Neural cell (in vitro differentiated cells): ENCODE results near the gene ASTL. TPM values are rescaled to one million over a fixed set of nuclear protein-coding genes. Genes with fewer than 3 reads are reported as not detected.
"Not testable (repeated sequence)": the region's sequence is repeated elsewhere in the genome, so short reads cannot be mapped to it uniquely, and the experiment has no call there.

Experiments used
- H2AFZ ChIP-seq: fragments of 200-600, 300-800 bp; sonication (generic), shearing (Covaris generic); 2 replicates; pipeline ENCODE4 v1.6.0; 2014; ENCODE audit warnings: low read depth, mild to moderate bottlenecking, antibody characterized with exemption, low read length, moderate library complexity
- H3F3A ChIP-seq: fragments of 200-600 bp; shearing (Covaris generic); 2 replicates; pipeline ENCODE4 v1.6.1; 2016; ENCODE audit warnings: mild to moderate bottlenecking, moderate library complexity, mixed read lengths, antibody characterized with exemption, low read length; ENCODE audit not compliant: insufficient read depth, poor library complexity, severe bottlenecking
- H3K27ac ChIP-seq: fragments of 200-600, 300-800 bp; sonication (generic), shearing (Covaris generic); 2 replicates; pipeline ENCODE4 v1.5.1; 2014; ENCODE audit warnings: mild to moderate bottlenecking, low read length, moderate library complexity
- H3K27me3 ChIP-seq: fragments of 300-800, 200-600 bp; sonication (generic), shearing (Covaris generic); 2 replicates; pipeline ENCODE4 v1.6.0; 2014; ENCODE audit warnings: mild to moderate bottlenecking, low read depth, low read length, moderate library complexity; ENCODE audit not compliant: insufficient read depth
- H3K36me3 ChIP-seq: fragments of 300-800, 200-600 bp; sonication (generic), shearing (Covaris generic); 2 replicates; pipeline ENCODE4 v1.5.1; 2014; ENCODE audit warnings: mild to moderate bottlenecking, antibody characterized with exemption, low read length, moderate library complexity; ENCODE audit not compliant: insufficient read depth
- H3K4me2 ChIP-seq: fragments of 300-800, 200-600 bp; sonication (generic), shearing (Covaris generic); 2 replicates; pipeline ENCODE4 v1.6.0; 2014; ENCODE audit warnings: mild to moderate bottlenecking, low read length
- H3K4me3 ChIP-seq: fragments of 300-800, 200-600 bp; sonication (generic), shearing (Covaris generic); 2 replicates; pipeline ENCODE4 v1.5.1; 2014; ENCODE audit warnings: mild to moderate bottlenecking, low read length, moderate library complexity
- H3K79me2 ChIP-seq: fragments of 200-600 bp; shearing (Covaris generic); replicated peaks from 2 replicates; pipeline ENCODE4 v1.6.0; 2014; ENCODE audit warnings: mild to moderate bottlenecking, low read length, moderate library complexity; ENCODE audit not compliant: insufficient read depth
- H3K9ac ChIP-seq: fragments of 300-800, 200-600 bp; sonication (generic), shearing (Covaris generic); 2 replicates; pipeline ENCODE4 v1.6.1; 2016; ENCODE audit warnings: mild to moderate bottlenecking, low read length, mixed read lengths
- H3K9me2 ChIP-seq: fragments of 200-600 bp; shearing (Covaris generic); 2 replicates; pipeline ENCODE4 v1.6.1; 2016; ENCODE audit warnings: mild to moderate bottlenecking, low read length, mixed read lengths; ENCODE audit not compliant: insufficient read depth
- H3K9me3 ChIP-seq: fragments of 200-600, 300-800 bp; sonication (generic), shearing (Covaris generic); 2 replicates; pipeline ENCODE4 v1.6.1; 2016; ENCODE audit warnings: mild to moderate bottlenecking, mixed run types, low read length, moderate library complexity, mixed read lengths
- H4K20me1 ChIP-seq: fragments of 200-600 bp; shearing (Covaris generic); 2 replicates; pipeline ENCODE4 v1.6.1; 2016; ENCODE audit warnings: mild to moderate bottlenecking, mixed run types; ENCODE audit not compliant: insufficient read depth
- MXI1 ChIP-seq: fragments of 450-650 bp; conservative IDR thresholded peaks from 2 replicates; pipeline ENCODE4 v1.6.1; 2014; ENCODE audit warnings: antibody characterized with exemption, mild to moderate bottlenecking; ENCODE audit not compliant: poor library complexity, severe bottlenecking
- POLR2AphosphoS5 ChIP-seq: IDR thresholded peaks from 2 replicates; pipeline ENCODE4 v1.6.1; 2012
- RAD21 ChIP-seq: fragments of 450-650 bp; conservative IDR thresholded peaks from 2 replicates; pipeline ENCODE4 v1.6.1; 2014; ENCODE audit warnings: antibody characterized with exemption, mild to moderate bottlenecking, moderate library complexity
- REST ChIP-seq: IDR thresholded peaks from 2 replicates; pipeline ENCODE4 v1.6.1; 2012; ENCODE audit warnings: borderline replicate concordance
- SMC3 ChIP-seq: fragments of 450-650 bp; conservative IDR thresholded peaks from 2 replicates; pipeline ENCODE4 v1.6.1; 2014; ENCODE audit warnings: antibody characterized with exemption, mild to moderate bottlenecking, moderate library complexity; ENCODE audit not compliant: poor library complexity
- polyA plus RNA-seq: library from polyadenylated mRNA; depleted of rRNA; stranded (reverse); fragments of >200 nt; gene quantifications from 2 replicates; pipeline ENCODE4 v1.2.3, GENCODE V29; 2014
- TF ChIP-seq, protein P1 (sequence below): fragments of 450-650 bp; IDR thresholded peaks from 2 replicates; pipeline ENCODE4 v1.5.1; 2014; ENCODE audit warnings: antibody characterized with exemption, mild to moderate bottlenecking, moderate library complexity; ENCODE audit not compliant: poor library complexity, severe bottlenecking

ASTL gene
- polyA plus RNA-seq, 1 donor from 2014 or later: not detected

- Histone ChIP-seq H3K27ac (no peak overlapping the region), H4K20me1 (no peaks in the 10 kb centered on the region), H3K9me3 (no peaks in the 10 kb centered on the region), H3K4me2 (no peak overlapping the region), H3K36me3 (no peaks in the 10 kb centered on the region), H3K9ac (no peak overlapping the region), H3K9me2 (no peaks in the 10 kb centered on the region), H3K4me3 (no peak overlapping the region), H3K79me2 (no peaks in the 10 kb centered on the region), H2AFZ (no peak overlapping the region), H3K27me3 (peaks cover 31% of the 10 kb centered on the region), H3F3A (no peaks in the 10 kb centered on the region)
- TF ChIP-seq, protein P1, sequence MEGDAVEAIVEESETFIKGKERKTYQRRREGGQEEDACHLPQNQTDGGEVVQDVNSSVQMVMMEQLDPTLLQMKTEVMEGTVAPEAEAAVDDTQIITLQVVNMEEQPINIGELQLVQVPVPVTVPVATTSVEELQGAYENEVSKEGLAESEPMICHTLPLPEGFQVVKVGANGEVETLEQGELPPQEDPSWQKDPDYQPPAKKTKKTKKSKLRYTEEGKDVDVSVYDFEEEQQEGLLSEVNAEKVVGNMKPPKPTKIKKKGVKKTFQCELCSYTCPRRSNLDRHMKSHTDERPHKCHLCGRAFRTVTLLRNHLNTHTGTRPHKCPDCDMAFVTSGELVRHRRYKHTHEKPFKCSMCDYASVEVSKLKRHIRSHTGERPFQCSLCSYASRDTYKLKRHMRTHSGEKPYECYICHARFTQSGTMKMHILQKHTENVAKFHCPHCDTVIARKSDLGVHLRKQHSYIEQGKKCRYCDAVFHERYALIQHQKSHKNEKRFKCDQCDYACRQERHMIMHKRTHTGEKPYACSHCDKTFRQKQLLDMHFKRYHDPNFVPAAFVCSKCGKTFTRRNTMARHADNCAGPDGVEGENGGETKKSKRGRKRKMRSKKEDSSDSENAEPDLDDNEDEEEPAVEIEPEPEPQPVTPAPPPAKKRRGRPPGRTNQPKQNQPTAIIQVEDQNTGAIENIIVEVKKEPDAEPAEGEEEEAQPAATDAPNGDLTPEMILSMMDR: no peak
- TF ChIP-seq SMC3: no peak
These were observed 4.2 kb upstream of the ASTL start for GRCh38 chr2:96142217-96143113.

GRCh38 chr2:96141624-96141967 lies 3.3 kb upstream of the ASTL start:
- not testable (repeated sequence) for H3F3A ChIP-seq, H3K4me2 ChIP-seq, H3K79me2 ChIP-seq, H3K36me3 ChIP-seq, H3K27ac ChIP-seq, H3K9me3 ChIP-seq, H2AFZ ChIP-seq, H4K20me1 ChIP-seq, H3K9me2 ChIP-seq, H3K9ac ChIP-seq, H3K4me3 ChIP-seq
- H3K27me3 ChIP-seq: peaks cover 27% of the 10 kb centered on the region

GRCh38 chr2:96140941-96141623 lies 2.8 kb upstream of the ASTL start:
- H3K4me3 ChIP-seq: no peak overlapping the region
- H3K36me3 ChIP-seq: no peaks in the 10 kb centered on the region
- H3F3A ChIP-seq: no peaks in the 10 kb centered on the region
- H3K27me3 ChIP-seq: peaks cover 22% of the 10 kb centered on the region
- no peaks in the 10 kb centered on the region for H3K9me3 ChIP-seq
- no peak overlapping the region for H3K27ac ChIP-seq
- no peaks in the 10 kb centered on the region for H4K20me1 ChIP-seq
- H3K4me2 ChIP-seq: no peak overlapping the region
- TF ChIP-seq RAD21: no peak
- TF ChIP-seq POLR2AphosphoS5: no peak
- no peak for TF ChIP-seq SMC3
- no peak for TF ChIP-seq MXI1
- TF ChIP-seq REST: no peak
- no peaks in the 10 kb centered on the region for H3K9me2 ChIP-seq
- no peaks in the 10 kb centered on the region for H3K79me2 ChIP-seq
- H3K9ac ChIP-seq: no peak overlapping the region
- H2AFZ ChIP-seq: no peak overlapping the region
